HG03025 (cell line): Measurements from ENCODE around the gene TENT5A.
"Not testable (repeated sequence)": the region's sequence is repeated elsewhere in the genome, so short reads cannot be mapped to it uniquely, and the experiment has no call there.

ENCODE experiments used
- ATAC-seq: cut with Tn5 transposase; IDR thresholded peaks from one replicate; pipeline ENCODE4 v1.9.1; 2021; ENCODE audit warnings: mild to moderate bottlenecking, moderate library complexity; ENCODE audit not compliant: unreplicated experiment, low FRiP score

Gene TENT5A

GRCh38 chr6:81752084-81752920 lies at the start of gene TENT5A:
TENT5A (minus strand) TSS chr6:81752681; CDS start chr6:81752141, 540 bp downstream.
- ATAC-seq = peak; percentile 78

- ATAC-seq = no peak
Observed at GRCh38 chr6:81801489-81801888, 49.0 kb upstream of the TENT5A start.

DNA sequence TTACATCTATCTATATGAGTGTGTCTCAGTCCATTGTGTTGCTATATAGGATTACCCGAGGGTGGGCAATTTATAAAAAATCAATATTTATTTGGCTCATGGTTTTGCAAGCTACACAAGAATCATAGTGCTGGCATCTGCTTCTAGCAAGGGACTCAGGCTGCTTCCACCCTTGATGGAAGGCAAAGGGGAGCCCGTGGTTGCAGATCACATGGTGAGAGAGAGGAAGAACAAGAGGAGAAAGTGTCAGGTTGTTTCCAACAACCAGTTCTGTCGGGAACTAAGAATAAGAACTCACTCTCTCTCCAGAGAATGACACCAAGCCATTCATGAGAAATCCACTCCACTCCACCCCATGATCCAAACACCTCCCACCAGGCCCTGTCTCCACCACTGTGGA lies 48.2 kb upstream of the TENT5A start:
- ATAC-seq = no peak

DNA sequence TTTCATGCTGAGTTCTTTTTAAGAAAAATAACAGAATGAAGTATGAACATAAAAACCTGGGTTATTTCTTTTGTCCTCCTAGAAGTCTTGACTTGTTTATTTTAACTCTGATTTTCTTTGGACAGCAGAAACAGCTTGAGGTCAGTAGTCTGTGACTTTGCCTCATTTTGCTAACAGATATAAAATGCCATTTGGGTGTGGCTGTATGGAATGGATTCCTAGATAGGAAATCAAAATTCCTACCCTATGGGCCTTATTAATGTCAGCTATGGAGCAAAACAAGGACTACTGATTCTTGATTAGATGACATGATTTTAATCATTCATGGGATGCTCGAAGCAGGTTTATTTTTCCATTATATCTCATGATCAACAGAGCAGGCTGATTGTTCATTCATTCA lies 46.8 kb upstream of the TENT5A start:
- ATAC-seq = no peak

DNA sequence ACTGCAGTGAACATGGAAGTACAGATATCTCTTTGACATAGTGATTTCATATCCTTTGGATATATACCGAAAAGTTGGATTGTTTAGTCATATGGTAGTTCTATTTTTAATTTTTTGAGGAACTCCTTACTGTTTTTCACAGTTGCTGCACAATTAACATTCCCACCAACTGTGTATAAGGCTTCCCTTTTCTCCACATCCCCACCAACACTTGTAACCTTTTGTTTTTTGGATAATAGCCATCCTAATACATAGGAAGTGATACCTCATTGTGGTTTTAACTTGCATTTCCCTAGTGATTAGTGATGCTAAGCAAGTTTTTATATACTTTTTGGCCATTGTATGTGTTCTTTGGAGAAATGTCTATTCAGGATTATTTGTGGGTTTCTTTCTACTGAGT lies 45.1 kb upstream of the TENT5A start:
- ATAC-seq = no peak

GRCh38 chr6:81795890-81796289 lies 43.4 kb upstream of the TENT5A start:
- ATAC-seq = no peak

DNA sequence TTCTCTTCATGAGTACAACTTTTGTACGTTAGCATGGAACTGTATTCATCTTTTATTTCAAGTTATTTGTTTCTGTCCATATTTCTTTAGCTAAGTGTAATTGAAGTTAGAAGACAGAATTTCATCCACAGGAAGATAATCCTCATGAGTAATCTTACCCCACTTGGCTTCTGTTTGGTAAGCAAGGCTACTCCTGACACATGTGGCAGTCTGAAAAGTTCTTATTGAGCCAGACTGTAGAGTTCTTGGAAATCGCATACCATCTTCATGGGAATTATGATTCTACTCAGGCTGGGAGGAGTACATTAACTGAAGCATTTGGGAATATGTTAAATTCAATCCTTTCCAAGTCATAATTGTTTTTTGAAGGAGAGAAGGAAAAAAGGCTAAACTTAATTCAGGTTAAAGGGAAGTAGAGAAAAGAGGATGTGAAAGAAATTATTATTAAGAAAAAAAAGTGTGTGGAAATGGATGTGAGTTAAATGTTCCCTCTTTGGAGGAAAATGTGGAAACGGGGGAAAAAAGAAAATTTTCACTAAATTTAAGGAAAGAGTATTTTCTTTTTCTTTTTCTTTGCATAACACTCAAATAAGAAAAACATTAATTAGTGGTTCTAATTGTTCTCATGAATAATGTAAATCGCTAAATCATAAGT lies 41.5 kb upstream of the TENT5A start:
- no peak for ATAC-seq

DNA sequence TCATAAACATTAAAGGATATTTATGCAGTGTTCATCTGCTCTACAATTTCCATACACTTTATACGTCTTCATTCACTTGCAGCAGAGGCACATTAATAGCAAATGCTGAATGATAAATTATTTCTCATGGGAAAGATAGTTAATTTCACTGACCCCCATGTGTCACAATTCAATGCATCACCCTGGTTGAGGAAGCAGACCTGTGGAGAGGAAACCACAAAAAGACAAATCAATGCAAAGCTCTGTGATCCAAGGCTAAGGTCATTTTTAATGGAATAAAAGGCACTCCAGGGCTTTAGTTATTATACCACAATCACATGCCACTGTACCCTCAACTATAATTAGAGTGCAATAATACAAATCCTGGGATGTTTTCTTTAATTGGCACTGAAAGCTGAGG lies 40.3 kb upstream of the TENT5A start:
- ATAC-seq = no peak

GRCh38 chr6:81791756-81792155 lies 39.3 kb upstream of the TENT5A start:
- no peak for ATAC-seq

- no peak for ATAC-seq
Observed at GRCh38 chr6:81790034-81790433, 37.6 kb upstream of the TENT5A start.

GRCh38 chr6:81789291-81789690 lies 36.8 kb upstream of the TENT5A start:
- ATAC-seq = no peak

DNA sequence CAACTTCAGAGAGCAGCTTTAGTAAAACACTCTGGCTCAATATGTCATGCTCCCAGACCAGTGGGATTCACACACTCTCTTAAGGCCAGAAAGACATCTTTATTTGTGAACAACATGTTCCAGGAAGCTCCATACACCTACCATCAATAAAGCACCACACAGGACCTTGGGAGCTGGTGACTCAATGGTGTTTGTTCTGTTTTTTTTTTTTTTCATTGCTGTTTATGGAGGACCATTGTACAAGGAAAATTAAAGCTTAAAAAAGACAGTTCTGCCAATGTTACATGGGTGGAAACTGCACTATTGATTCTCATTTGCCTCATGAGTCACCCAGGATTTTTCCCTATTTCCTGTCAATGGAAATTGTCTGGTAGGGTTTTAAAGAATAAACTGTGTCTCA lies 36.3 kb upstream of the TENT5A start:
- no peak for ATAC-seq

DNA sequence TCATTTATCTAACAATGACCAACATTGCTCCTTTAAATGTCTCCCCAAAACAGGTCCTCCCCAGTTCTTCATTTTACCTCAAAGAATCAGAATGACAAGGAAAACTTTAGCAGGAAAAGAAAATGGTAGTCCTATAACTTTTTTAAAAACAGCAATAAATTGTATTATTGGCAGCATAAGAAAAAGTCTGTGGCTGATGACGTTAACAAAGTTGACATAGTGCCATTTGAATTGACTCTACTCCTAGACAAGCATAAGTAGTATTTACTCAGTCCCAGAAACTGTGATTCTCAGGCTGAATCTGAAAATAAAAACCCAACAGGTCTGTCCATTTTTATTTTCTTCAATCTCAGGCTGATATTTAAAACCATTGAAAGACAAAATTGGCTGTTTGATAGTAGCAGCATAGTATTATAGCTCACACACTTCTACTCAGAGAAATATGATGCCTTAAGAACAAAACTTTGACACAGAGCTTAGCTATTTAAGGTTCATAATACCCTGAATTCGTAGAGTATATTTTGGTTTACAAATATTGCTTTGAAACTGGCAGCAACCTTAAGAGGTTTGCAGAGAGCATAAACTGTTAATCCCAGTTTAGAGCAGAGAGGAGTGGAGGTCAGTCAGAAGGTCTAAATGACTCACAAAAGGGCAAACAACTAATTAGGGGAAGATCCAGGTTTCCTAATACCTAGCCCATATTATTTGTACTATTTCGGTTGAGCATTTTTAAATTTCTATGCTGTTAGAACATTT lies 35.0 kb upstream of the TENT5A start:
- no peak for ATAC-seq

DNA sequence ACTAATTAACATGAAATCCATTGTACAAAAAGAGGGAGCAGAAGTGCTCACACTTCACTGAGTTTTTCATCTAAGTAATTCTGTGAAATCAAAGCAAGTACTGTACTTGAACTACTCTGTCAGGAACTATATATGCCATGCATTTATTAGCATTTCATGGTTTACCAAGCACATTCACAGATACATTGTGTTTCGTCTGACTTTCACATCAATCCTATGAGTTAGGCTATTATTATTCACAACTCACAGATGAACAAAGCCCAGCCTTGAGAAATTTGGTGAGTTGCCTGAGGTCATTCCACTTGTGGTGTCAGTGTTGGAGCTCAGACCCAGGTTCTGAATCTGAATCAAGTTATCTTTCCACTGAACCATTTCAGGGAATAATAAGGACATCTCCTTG lies 33.7 kb upstream of the TENT5A start:
- no peak for ATAC-seq

DNA sequence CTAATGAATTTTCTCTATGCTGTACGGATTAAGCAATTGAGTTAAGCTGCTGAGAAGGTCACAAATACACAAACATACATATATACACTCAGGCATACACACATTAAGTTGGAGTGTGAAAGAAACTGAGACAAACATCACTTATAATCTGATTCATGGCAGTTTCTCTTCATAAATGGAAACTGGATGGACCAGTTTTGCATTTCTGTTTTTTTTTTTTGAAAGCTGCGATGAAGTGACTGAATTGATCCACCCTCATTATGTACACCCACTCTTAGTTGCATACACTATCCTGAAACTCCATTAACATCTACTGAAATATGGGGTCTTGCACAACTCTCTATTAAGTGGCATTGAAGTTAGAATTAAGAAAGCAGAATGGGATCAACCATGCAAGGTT lies 32.9 kb upstream of the TENT5A start:
- ATAC-seq = no peak

GRCh38 chr6:81783893-81784292 lies 31.4 kb upstream of the TENT5A start:
- no peak for ATAC-seq

GRCh38 chr6:81781624-81782023 lies 29.1 kb upstream of the TENT5A start:
- no peak for ATAC-seq

DNA sequence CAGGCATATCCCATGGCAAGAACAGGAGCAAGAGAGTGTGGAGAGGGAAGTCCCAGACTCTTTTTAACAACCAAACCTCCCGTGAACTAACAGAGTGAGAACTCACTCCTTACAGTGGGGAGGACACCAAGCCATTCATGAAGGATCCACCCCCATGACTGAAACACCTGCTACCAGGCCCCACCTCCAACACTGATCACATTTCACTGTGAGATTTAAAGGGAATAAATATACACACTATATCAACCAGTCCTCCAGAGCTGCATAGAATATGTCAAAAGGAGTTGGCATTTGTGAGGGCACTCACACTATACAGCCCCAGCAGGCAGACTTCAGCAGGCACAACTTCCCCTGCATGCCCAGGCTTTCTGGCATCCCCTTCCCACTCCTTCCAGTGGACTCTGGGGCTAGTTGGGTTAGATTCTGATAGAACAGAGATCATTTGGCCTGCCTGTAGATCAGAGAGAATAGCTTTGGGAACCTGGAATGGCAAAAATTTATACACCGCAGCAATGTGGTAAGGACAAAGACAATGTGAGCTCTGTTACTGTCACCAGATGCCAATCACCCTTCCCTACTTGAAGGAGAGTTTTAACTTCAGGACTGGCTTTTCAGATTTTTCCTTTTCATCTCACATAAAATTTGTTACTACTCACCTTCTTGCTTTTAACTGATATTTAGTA lies 25.2 kb upstream of the TENT5A start:
- ATAC-seq = no peak

GRCh38 chr6:81776219-81776618 lies 23.7 kb upstream of the TENT5A start:
- ATAC-seq = not testable (repeated sequence)

DNA sequence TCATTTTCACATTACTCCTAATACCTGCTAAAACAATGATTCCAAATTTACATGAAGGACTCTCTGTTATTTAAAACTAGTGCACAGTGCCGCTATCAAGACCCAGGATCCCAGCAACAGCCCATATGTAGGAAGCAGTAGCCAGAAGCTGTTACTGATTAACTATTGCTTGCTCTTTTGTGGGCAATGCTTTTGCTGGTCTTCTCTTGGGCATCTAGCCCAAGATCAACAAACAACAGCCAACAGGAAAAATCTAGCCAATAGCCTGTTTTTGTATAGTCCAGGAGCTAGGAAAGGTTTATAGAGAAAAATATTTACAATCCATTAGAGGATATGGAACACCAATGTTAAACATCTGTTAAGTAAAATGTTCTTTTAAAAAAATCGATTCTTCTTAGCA lies 22.1 kb upstream of the TENT5A start:
- ATAC-seq = no peak

DNA sequence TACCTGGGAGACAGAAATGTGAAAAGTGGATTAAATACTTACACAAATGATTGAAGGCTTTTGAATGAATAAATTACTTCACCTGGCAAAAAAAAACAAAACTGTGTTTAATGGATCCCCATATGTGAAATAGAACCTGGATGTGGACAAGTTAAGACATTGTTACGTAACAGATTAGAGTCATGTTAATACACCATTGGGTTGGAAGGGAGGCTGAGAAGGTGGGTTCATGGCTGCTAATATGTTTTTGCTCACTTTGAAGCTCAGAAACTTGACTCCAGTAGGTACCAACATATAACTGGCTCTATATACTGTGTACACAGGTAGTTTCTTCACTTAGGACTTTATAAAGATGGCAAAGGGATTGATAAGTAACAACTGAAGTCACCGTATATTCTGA lies 21.4 kb upstream of the TENT5A start:
- no peak for ATAC-seq
